Esophagus squamous epithelium (tissue), 4 donors: ENCODE measurements around the gene OAS3.

Experiments used
- POLR2A ChIP-seq, 4 donors: fragments of 450-650 bp; IDR thresholded peaks; one replicate each; pipeline ENCODE4 v1.6.1; 2017; ENCODE audit warnings: antibody characterized with exemption in 4 of 4, mild to moderate bottlenecking in 4 of 4, moderate library complexity in 3 of 4
- TF ChIP-seq, protein P1 (sequence below), 6 experiments: fragments of 450-650 bp in 4 of 6; fragments of 200-600 bp in 2 of 6; sonication (generic) in 2 of 6; IDR thresholded peaks; one replicate each; pipeline ENCODE4 v1.5.1; 2016 to 2019; ENCODE audit warnings: antibody characterized with exemption in 6 of 6, mild to moderate bottlenecking in 4 of 6, moderate library complexity in 4 of 6

- TF ChIP-seq, protein P1, sequence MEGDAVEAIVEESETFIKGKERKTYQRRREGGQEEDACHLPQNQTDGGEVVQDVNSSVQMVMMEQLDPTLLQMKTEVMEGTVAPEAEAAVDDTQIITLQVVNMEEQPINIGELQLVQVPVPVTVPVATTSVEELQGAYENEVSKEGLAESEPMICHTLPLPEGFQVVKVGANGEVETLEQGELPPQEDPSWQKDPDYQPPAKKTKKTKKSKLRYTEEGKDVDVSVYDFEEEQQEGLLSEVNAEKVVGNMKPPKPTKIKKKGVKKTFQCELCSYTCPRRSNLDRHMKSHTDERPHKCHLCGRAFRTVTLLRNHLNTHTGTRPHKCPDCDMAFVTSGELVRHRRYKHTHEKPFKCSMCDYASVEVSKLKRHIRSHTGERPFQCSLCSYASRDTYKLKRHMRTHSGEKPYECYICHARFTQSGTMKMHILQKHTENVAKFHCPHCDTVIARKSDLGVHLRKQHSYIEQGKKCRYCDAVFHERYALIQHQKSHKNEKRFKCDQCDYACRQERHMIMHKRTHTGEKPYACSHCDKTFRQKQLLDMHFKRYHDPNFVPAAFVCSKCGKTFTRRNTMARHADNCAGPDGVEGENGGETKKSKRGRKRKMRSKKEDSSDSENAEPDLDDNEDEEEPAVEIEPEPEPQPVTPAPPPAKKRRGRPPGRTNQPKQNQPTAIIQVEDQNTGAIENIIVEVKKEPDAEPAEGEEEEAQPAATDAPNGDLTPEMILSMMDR (IDR thresholded peaks at IDR 0.05) = no peak
- no peak for TF ChIP-seq POLR2A (IDR thresholded peaks at IDR 0.05)
Measured at GRCh38 chr12:112916270-112916669, 22.0 kb upstream of the OAS3 start.
